ENCODE measurements around the gene CEL. TPM values are rescaled to one million over a fixed set of nuclear protein-coding genes. Genes with fewer than 3 reads are reported as not detected.

Gene CEL
- total and polyA plus RNA-seq, 10 of the 15 experiments (the other 5 are each of a cell fraction or from before 2014, with no cell fraction given), result 0.05 to 4.1 (median 0.29) TPM; not detected in 2

DNA sequence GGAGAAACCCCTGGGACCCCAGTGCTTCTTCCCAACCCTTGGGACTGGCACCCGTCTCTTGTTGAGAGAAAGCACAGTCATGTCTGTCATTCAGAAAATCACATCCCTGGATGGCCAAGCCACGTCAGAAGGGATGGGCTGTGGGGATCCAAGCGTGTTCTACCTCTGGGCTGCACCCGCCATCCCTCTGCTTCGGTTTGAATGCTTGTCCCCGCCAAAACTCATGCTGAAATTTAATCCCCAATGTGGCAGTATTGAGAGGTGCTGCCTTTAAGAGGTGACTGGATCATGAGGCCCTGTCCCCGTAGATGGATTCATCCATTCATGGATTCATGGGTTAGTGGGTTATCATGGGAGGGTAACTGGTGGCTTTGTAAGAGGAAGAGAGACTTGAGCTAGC, 27.0 kb downstream of the CEL start:
- intact Hi-C loops (cut with micrococcal nuclease; ENCODE audit: unreplicated experiment) (no loop called here), in situ Hi-C loops (cut with MboI) (no loop called here)
- ChIA-PET CTCF (no interaction called here), RAD21 (ENCODE audit: unreplicated experiment) (interaction anchor here (0.6 to 1.4 kb wide), 2 partner anchors 56 to 1550 kb away, joined by 3 to 5 read pairs; no protein-coding TSS in a partner anchor), SMC1A (ENCODE audit: uncharacterized antibody, unreplicated experiment) (no interaction called here), POLR2A (no interaction called here)
- no peak overlapping the region for H3K4me3 ChIP-seq
- no peak overlapping the region for H3K4me2 ChIP-seq (ENCODE audit: control insufficient read depth, insufficient read depth)
- no peaks in the 10 kb centered on the region for H3K79me2 ChIP-seq (ENCODE audit: control insufficient read depth, insufficient read depth, low read length)
- no peaks in the 10 kb centered on the region for H3K27me3 ChIP-seq (replicated peaks in 1 of 2; ENCODE audit: control insufficient read depth in 2 of 2, insufficient read depth in 2 of 2, low read length in 1 of 2)
- H3K27ac ChIP-seq (ENCODE audit: control insufficient read depth, insufficient read depth), result no peak overlapping the region
- TF ChIP-seq YBX1 (IDR thresholded peaks at IDR 0.05), result no peak
- H4K20me1 ChIP-seq (ENCODE audit: control insufficient read depth, insufficient read depth), result no peaks in the 10 kb centered on the region; the same call in 1 of the 2 replicates
- FAIRE-seq (no peak), ATAC-seq (no peak; the same call in 2 of the 3 replicates), DNase-seq (ENCODE audit: low read depth, low spot score) (no peak)
- no peaks in the 10 kb centered on the region for H3K36me3 ChIP-seq (ENCODE audit: control insufficient read depth in 2 of 2, insufficient read depth in 2 of 2, low read length in 1 of 2)
- H3K9me3 ChIP-seq (replicated peaks; ENCODE audit: control insufficient read depth, insufficient read depth, low read length), result no peaks in the 10 kb centered on the region
- BruUV-seq (replicated peaks), result no TSS peak
- H2AFZ ChIP-seq (ENCODE audit: control insufficient read depth, low read depth, low read length), result no peak overlapping the region
- no peak overlapping the region for H3K9ac ChIP-seq (ENCODE audit: control insufficient read depth, insufficient read depth, low read length)
- WGBS (ENCODE audit: insufficient coverage, insufficient replicate concordance, low lambda C conversion rate, missing lambda C conversion rate), result 64% methylated on average over 7 of the region's 7 CpGs
- H3K4me1 ChIP-seq (ENCODE audit: control insufficient read depth, insufficient read depth, low read length), result no peaks in the 10 kb centered on the region

GRCh38 chr9:133089271-133089671, 27.5 kb downstream of the CEL start:
- WGBS (ENCODE audit: insufficient coverage, insufficient replicate concordance, low lambda C conversion rate, missing lambda C conversion rate), result 84% methylated on average over 6 of the region's 6 CpGs
- H3K79me2 ChIP-seq (ENCODE audit: control insufficient read depth, insufficient read depth, low read length), result no peaks in the 10 kb centered on the region
- no peaks in the 10 kb centered on the region for H3K27me3 ChIP-seq (replicated peaks in 1 of 2; ENCODE audit: control insufficient read depth in 2 of 2, insufficient read depth in 2 of 2, low read length in 1 of 2)
- H3K4me2 ChIP-seq (ENCODE audit: control insufficient read depth, insufficient read depth), result no peak overlapping the region
- ATAC-seq (peak; percentile 67), DNase-seq (ENCODE audit: low read depth, low spot score) (no peak), FAIRE-seq (no peak)
- H4K20me1 ChIP-seq (ENCODE audit: control insufficient read depth, insufficient read depth), result no peaks in the 10 kb centered on the region; the same call in 1 of the 2 replicates
- H3K27ac ChIP-seq (ENCODE audit: control insufficient read depth, insufficient read depth), result no peak overlapping the region
- H3K9me3 ChIP-seq (replicated peaks; ENCODE audit: control insufficient read depth, insufficient read depth, low read length), result no peaks in the 10 kb centered on the region
- no peaks in the 10 kb centered on the region for H3K36me3 ChIP-seq (ENCODE audit: control insufficient read depth in 2 of 2, insufficient read depth in 2 of 2, low read length in 1 of 2)
- no peaks in the 10 kb centered on the region for H3K4me1 ChIP-seq (ENCODE audit: control insufficient read depth, insufficient read depth, low read length)
- H3K4me3 ChIP-seq, result no peak overlapping the region
- BruUV-seq (replicated peaks), result no TSS peak
- in situ Hi-C loops (cut with MboI) (no loop called here), intact Hi-C loops (cut with micrococcal nuclease; ENCODE audit: unreplicated experiment) (no loop called here)
- no peak overlapping the region for H2AFZ ChIP-seq (ENCODE audit: control insufficient read depth, low read depth, low read length)
- ChIA-PET RAD21 (ENCODE audit: unreplicated experiment) (interaction anchor here (1.4 kb wide), 1 partner anchor 55 kb away, joined by 5 read pairs; no protein-coding TSS in a partner anchor), POLR2A (interaction anchor here (0.6 kb wide), 1 partner anchor 68 kb away, joined by 3 read pairs; no protein-coding TSS in a partner anchor), SMC1A (ENCODE audit: uncharacterized antibody, unreplicated experiment) (no interaction called here), CTCF (interaction anchor here (0.6 kb wide), 1 partner anchor 30 kb away, joined by 3 read pairs; no protein-coding TSS in a partner anchor)
- no peak overlapping the region for H3K9ac ChIP-seq (ENCODE audit: control insufficient read depth, insufficient read depth, low read length)
- TF ChIP-seq, protein P1, sequence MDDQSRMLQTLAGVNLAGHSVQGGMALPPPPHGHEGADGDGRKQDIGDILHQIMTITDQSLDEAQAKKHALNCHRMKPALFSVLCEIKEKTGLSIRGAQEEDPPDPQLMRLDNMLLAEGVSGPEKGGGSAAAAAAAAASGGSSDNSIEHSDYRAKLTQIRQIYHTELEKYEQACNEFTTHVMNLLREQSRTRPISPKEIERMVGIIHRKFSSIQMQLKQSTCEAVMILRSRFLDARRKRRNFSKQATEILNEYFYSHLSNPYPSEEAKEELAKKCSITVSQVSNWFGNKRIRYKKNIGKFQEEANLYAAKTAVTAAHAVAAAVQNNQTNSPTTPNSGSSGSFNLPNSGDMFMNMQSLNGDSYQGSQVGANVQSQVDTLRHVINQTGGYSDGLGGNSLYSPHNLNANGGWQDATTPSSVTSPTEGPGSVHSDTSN (IDR thresholded peaks at IDR 0.05; ENCODE audit: insufficient replicate concordance, low read depth, low read length), result peak; percentile 47
- TF ChIP-seq, protein P2, sequence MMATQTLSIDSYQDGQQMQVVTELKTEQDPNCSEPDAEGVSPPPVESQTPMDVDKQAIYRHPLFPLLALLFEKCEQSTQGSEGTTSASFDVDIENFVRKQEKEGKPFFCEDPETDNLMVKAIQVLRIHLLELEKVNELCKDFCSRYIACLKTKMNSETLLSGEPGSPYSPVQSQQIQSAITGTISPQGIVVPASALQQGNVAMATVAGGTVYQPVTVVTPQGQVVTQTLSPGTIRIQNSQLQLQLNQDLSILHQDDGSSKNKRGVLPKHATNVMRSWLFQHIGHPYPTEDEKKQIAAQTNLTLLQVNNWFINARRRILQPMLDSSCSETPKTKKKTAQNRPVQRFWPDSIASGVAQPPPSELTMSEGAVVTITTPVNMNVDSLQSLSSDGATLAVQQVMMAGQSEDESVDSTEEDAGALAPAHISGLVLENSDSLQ (IDR thresholded peaks at IDR 0.05), result peak; percentile 82
- TF ChIP-seq NFYB (IDR thresholded peaks at IDR 0.05; ENCODE audit: insufficient read depth, low read depth, low read length), result peak; percentile 69
- TF ChIP-seq CBX5 (IDR thresholded peaks at IDR 0.05; ENCODE audit: low read depth), result no peak
- TF ChIP-seq NR2C2 (IDR thresholded peaks at IDR 0.05; ENCODE audit: borderline replicate concordance, control insufficient read depth, insufficient read length, low read depth), result no peak
- TF ChIP-seq SRF (IDR thresholded peaks at IDR 0.05; ENCODE audit: low read depth in 2 of 2, low read length in 2 of 2), result no peak
- no peak for TF ChIP-seq ZNF592 (IDR thresholded peaks at IDR 0.05)
- no peak for TF ChIP-seq CHD2 (IDR thresholded peaks at IDR 0.05; ENCODE audit: borderline replicate concordance, low read depth, low read length)
- TF ChIP-seq SMC3 (IDR thresholded peaks at IDR 0.05; ENCODE audit: borderline replicate concordance, low read length), result no peak
